AML-193 (cell line): ENCODE measurements around the gene ZNF552.
"Not testable (repeated sequence)": the region's sequence is repeated elsewhere in the genome, so short reads cannot be mapped to it uniquely, and the experiment has no call there.

ENCODE experiments used
- DNase-seq, 2 experiments: peaks; one replicate each; lab custom pipeline; 2025; lab: John Stamatoyannopoulos, UW

The ZNF552 gene

DNA sequence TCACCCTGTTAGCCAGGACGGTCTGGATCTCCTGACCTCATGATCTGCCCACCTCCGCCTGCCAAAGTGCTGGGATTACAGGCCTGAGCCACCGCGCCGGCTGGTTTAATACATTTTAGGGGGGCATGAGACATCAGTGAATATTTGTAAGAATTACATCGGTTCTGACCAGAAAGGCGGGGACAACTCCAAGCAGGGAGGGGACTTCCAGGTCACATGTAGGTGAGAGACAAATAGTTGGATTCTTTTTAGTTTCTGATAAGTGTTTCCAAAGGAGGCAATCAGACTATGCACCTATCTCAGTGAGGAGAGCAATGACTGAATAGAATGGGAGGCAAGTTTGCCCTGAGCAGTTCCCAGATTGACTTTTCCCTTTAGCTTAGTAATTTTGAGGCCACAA lies 3.7 kb upstream of the ZNF552 start:
- DNase-seq = no peak

DNA sequence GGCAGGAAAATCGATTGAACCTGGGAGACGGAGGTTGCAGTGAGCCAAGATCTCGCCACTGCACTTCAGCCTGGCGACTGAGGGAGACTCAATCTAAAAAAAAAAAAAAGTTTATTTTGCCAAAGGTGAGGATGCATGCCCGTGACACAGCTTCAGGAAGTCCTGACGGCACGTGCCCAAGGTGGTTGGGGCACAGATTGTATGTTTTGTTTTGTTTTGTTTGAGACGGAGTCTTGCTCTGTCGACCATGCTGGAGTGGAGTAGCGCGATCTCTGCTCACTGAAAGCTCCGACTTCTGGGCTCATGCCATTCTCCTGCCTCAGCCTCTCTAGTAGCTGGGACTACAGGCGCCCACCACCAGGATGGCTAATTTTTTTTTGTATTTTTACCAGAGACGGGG lies 3.3 kb upstream of the ZNF552 start:
- DNase-seq = no peak

DNA sequence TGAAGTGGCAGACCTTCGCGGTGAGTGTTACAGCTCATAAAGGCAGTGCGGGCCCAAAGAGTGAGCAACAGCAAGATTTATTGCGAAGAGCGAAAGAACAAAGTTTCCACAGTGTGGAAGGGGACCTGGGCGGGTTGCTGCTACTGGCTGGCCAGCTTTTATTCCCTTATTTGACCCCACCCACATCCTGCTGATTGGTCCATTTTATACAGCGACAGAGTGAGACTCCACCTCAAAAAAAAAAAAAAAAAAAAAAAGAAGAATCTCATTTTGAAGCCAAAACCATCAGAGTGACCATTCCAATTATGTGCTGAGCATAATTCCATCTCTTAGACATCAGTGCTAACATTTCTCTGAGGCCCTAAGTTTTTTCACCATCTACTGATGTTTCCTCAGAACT lies 1.9 kb upstream of the ZNF552 start:
- DNase-seq = no peak

DNA sequence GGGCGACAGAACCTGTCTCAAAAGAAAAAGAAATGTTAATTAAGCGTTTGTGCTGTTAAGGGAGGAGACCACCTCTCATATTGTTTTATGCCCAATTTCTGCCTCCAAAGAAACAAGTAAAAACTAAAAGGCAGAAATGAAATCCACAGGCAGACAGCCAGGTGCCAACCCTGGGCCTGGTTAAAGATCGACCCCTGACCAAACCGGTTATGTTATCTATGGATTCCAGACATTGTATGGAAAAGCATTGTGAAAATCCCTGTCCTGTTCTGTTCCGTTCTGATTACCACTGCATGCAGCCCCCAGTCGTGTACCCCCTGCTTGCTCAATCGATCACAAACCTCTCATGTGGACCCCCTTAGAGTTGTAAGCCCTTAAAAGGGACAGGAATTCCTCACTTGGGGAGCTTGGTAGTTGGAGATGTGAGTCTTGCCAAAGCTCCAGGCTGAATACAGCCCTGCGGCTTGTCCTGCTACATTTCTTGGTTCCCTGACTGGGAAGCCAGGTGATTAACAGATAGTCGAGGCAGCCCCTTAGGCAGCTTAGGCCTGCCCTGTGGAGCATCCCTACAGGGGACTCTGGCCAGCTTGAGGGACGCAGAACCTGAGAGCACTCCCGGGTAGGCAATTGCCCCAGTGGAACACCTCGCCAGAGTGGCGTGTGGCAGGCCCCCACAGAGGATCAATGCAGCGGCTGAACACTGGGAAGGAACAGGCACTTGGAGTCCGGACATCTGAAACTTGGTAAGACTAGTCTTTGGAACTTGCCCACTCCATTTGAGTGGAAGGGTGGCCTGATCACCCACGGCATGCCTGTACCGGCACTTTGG lies 748 bp upstream of the ZNF552 start:
- DNase-seq = no peak

DNA sequence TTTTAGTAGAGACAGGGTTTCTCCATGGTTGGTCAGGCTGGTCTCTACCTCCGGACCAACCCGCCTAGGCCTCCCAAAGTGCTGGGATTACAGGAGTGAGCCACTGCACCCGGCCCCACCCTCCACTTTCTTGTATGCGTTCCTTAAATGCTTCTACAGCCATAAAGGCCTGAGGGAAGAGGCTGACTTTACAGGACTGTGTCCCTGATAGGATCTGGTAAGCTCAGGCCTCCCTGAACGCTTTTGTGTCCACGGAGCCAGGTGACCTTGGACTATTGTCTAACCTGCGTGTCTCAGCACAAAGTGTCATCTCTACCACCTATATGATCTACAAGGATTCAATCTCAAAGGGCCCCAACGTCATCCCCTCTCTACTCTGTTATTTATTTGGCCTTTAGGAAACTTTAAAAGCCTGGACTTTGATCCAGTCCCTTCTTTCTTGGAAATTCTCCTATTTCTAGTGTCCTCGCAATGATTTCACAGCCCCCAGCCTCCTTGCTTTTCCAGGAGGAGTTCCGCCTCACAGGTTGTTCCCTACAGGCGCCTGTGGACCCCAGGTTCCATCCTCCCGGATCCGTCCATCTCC lies 701 bp downstream of the ZNF552 start:
- no peak for DNase-seq

DNA sequence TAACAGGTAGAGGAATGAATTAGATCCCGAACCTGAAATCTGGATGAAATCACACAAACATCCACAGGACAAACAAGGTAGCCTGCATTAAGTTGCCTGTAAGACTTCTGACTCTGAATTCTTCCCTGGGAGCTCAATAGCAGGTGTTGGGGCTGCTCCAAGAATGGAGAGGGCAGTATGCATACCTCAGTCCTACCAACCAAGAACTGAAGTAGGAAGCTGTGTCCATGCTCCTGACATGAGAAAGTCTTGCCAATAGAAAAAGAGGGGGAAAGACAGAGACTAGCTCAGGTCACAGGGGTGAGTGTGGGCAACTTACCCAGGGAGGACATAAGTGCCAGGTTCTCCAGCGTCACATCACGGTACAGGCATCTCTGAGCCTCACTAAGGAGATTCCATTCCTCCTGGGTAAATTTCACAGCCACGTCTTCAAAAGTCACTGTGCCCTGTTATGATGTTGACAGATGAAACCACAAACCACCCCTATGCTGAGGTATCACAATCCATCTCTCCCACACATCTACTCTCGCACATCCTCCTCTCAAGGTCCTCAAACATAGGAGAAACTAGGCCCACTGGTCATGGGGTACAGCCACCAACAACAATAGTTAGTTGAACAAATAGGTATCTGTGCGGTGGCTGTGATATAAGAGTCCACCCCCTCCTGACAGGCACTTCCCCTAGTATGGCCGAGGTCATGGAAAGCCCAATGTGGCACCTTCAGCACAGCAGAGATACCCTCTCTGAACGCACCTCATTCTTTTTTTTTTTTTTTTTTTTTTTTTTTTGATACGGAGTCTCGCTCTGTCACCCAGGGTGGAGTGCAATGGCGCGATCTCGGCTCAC lies 1.5 kb downstream of the ZNF552 start:
- DNase-seq = not testable (repeated sequence)

DNA sequence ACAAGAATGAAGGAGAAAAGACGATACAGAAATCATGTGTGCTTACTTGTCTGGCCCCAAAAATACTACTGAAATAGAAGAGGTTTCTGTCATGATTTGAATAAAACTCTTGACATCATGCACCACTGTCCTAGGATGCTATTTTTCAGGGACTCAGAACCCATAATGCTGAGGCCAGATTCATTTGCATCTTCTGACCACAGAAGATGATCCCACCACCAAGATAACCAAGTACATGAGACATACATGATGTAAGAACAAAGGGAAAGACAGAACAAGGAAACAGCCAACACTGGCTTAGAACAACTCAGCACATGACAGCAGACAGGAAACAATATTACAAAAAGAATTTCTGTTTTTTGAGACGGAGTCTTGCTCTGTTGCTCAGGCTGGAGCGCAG lies 2.5 kb downstream of the ZNF552 start:
- no peak for DNase-seq

DNA sequence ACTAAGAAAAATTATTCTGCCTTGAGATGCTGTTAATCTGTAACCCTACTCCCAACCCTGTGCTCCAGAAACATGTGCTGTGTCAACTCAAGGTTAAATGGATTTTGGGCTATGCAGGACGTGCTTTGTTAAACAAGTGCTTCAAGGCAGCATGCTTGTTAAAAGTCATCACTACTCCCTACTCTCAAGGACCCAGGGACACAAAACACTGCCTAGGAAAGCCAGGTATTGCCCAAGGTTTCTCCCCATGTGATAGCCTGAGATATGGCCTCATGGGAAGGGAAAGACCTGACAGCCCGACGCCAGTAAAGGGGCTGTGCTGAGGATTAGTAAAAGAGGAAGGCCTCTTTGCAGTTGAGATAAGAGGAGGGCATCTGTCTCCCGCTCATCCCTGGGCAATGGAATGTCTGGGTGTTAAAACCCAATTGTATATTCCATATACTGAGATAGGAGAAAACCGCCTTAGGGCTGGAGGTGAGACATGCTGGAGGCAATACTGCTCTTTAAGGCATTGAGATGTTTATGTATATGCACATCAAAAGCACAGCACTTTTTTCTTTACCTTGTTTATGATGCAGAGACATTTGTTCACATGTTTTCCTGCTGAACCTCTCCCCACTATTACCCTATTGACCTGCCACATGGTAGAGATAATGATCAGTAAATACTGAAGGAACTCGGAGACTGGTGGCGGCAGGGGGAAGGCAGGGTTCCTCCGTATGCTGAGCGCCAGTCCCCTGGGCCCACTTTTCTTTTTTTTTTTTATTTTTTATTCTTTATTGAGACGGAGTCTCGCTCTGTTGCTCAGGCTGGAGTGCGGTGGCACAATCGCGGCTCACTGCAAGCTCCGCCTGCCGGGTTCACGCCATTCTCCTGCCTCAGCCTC lies 4.1 kb downstream of the ZNF552 start:
- DNase-seq = not testable (repeated sequence)

DNA sequence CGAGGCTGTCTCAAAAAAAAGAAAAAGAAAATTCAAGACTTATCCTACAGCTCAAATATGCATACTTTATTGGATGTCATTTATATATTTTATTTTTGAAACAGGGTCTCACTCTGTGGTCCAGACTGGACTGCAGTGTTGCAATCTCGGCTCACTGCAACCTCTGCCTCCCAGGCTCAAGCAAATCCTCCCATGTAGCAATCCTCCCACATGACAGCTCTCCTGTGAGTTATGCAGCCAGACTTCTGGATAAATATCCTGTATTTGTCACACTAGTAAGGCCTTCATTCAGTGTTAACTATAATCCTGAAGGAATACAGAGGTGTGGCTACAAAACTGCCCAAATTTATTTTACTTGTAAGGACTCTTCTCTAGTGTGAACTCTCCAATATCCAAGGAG lies 7.2 kb downstream of the ZNF552 start:
- no peak for DNase-seq

DNA sequence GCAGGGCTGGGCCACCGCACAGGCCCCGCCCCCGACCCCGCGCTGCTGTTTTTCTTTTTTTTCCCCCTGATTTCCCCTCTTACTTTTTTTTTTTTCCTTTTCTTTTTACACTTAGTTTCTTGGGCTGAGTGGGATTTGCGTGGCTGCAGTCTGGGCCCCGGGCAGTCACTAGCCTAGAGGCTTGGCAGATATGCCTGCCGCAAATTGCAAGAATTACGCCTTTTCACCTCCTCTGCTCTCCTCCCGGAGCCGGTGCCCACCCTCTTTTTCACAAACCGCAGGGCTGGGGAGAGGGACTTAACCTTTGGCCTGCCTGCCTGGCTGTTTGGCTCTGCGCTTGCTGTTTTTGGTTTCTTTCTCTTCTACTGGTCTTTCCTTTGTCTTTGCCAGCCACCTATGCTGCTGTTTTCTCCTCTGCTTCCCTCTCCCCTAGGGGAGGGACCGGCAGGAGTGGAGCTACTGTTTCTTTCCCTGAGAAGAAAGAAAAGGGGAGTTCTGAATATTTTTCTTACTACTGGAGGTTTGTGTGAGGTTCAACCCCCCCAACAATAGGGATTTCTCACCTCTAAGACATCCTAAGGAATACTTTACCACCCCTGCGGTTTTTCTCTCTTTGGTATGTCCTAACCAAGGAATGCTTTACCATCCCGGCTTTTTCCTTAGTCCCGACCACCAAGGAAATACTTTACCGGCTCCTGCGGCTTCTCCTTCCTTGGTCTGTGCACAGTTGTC lies 11.0 kb downstream of the ZNF552 start:
- no peak for DNase-seq

DNA sequence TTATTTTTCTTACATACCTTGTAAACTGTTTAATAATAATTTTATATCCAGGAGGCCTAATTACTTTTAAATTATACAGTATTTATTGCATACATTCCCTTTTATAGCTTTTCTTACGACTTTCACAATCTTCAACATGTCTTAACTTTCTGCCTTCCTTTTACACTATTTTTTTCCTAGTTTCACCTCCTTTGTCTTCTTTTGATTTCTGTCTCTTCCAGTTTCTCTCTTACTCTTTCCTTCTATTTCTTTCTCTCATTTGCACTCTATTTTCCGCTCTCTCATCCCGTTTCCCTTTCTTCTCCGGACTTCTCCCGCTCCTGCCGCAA lies 11.5 kb downstream of the ZNF552 start:
- no peak for DNase-seq

DNA sequence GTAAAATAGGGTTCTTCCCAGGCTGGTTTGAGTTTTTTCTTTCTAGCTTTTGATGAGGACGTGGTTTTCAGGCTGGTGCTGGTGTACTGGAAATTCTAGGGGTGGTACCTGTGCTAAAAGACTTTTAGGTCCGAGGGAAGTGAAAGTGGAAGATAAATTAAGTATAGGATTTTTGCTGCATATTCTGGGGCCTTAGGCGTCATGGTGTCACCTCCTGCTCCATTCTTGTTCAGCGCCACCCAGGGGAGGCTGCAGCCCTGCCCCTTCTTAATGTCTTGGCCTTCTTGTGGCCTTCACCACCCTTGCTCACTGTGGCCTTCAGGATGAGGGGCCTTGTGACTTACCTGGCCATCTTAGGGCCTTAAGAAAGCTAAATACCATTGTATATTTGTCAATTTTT lies 12.4 kb downstream of the ZNF552 start:
- no peak for DNase-seq

DNA sequence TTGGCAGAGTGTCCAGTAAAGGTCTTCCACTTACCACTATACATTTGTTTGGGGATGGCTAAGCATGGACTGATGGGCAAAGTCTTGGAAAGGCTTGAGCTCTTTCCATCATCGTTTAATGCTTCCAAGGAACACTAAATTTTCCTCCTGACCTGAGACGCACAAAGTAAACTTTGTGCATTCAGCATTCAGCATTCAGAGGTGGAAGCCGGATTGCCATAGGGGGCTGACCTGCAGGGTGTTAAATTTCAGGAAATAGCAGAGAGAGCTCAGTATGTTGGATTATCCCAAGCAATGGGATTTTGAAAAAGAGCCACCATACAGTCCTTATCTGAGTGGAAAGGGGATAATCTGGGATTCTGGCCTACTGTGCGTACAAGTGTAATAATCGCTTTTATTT lies 14.0 kb downstream of the ZNF552 start:
- no peak for DNase-seq

DNA sequence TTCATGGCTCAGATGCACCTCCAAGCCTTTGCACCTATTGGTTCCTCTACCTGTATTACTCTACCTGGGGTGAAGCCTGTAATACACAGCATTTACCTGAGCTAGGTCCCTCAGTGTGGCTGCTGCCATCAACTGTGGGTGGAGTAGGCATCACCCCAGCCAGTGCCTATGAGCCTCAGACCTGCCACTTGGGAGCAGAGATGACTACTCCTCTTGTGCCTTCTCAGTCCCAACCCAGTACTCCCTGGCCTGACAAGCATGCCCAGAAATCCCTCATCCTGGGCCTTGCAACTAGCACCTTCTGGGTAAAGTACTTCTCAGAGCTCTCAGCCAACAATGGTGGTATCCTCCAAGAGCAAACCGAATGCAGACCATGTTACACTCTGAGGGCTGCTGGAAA lies 18.1 kb downstream of the ZNF552 start:
- DNase-seq = not testable (repeated sequence)

DNA sequence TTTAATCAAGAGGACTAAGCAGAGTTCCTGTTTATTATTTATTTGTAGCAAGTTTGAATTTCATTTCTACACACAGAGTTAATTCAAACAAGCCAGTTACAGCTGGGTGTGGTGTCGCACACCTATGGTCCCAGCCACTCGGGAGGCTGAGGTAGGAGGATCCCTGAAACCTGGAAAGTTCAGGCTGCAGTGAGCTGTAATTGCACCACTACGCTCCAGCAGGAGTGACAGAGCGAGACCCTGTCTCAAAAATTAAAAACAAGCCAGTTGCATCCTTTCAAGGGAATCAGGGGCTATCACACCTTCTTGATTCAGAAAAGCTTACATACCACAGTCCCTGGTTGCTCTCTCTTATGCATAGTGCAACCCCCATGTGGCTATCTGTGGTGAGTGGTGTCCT lies 25.4 kb downstream of the ZNF552 start:
- DNase-seq = no peak

DNA sequence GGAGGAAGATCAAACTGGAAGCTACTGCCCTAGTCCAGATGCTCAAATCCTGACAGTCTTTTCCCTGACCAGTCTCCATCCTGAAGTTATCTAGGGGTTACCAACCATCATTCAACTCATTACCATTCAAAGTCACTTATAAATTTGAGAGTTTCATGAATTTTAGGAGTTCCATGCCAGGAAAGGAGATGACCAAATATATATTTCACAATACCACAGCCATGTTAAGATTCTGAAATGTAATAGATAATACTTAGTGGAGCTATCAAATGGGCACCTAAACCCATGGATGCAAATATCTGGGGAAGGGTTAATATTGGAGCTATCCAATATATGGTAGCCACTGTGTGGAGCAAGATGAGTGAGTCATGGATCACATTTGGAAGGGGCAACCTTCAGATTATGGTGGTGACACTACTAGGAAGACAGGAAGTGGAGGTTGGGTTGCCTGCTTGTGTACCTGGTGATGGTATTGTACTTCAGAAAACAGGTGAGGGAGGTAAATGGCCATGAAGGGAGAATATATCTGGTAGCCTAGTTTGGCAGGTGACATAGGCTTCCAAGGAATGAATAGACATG lies 26.5 kb downstream of the ZNF552 start:
- no peak for DNase-seq

DNA sequence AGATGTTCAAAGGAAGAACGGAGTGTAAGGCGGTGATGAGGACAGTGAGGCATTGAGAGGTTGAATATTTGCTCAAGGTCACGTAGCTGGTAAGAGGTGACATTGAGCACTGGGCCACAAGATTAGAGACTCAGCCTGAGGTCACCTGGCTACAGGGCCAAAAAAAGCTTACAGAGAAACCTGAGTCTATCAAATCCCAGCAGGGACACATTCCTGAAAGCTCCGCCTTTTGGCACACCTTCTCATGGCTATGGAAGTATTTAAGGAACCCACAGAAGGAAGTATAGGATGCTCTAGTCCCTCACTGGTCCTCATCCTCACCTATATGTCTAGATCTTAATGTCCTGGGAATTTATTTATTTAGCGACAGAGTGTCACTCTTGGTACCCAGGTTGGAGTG lies 27.8 kb downstream of the ZNF552 start:
- DNase-seq = no peak

DNA sequence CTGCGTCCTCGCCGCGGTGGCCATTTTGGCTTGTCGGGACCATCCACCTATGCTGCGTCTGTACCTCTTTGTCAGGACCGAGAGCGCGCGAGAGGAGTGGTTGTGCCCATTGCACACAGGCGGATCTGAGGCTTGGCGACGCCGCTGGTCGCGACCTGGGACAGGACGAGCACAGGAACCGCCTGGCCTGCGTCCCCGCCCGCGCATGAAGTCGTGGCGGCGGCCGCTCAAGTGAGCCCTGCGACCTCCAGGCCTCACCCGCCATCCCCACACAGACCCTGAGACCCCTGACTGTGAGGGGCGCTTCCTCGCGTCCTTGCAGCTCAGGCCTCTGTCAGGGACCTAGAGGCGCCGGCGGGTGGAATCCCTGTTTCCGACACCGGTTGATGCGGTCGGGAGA lies 28.4 kb downstream of the ZNF552 start:
- DNase-seq = no peak

DNA sequence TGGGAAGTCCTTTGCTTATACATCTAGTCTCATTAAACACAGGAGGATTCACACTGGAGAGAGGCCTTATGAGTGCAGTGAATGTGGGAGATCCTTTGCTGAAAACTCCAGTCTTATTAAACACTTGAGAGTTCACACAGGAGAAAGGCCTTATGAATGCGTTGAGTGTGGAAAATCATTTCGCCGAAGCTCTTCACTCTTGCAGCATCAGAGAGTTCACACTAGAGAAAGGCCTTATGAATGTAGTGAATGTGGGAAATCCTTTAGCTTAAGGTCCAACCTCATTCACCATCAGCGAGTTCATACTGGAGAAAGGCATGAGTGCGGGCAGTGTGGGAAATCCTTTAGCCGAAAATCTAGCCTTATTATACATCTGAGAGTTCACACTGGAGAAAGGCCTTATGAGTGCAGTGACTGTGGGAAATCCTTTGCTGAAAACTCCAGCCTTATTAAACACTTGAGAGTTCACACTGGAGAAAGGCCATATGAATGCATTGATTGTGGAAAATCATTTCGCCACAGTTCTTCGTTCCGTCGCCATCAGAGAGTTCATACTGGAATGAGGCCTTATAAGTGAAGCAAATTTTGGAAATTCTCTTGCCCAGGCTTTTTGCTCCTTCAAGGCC lies 35.4 kb downstream of the ZNF552 start:
- DNase-seq = no peak

DNA sequence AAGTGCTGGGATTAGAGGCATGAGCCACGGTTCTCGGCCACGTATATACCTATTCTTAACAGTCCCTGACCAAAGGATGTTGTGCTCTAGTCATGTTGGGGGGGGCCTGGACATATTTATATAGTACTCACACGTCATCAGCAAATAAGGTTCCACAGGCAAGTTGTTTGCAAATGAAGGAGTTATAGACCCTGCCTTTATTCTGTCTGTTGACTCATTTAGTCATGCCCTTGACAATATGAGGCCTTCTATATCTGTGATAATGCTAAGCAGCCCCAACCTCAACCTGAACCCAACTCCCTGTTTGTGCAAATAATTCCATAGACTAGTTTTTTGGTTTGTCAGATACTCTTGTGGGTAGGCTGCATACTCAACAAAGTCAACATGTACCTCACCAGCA lies 36.4 kb downstream of the ZNF552 start:
- DNase-seq = no peak
